H9 (cell line): ENCODE measurements around the gene SLC1A5. TPM values are rescaled to one million over a fixed set of nuclear protein-coding genes. Genes with fewer than 3 reads are reported as not detected.

Experiments used
- DNase-seq: peaks from one replicate; pipeline ENCODE4 v3.0.0-alpha.2; 2017
- H2AFZ ChIP-seq: one replicate; pipeline ENCODE4 v1.6.1; 2013; ENCODE audit warnings: mild to moderate bottlenecking, low read length, control low read depth, moderate library complexity
- H2AK5ac ChIP-seq: 2 replicates; pipeline ENCODE4 v1.6.1; 2013; ENCODE audit warnings: low read length, control low read depth, mixed read lengths; ENCODE audit not compliant: insufficient read length
- H2BK120ac ChIP-seq: one replicate; pipeline ENCODE4 v1.6.1; 2013; ENCODE audit warnings: low read depth, mild to moderate bottlenecking, low read length, control low read depth, inconsistent platforms; ENCODE audit not compliant: poor library complexity, severe bottlenecking
- H2BK12ac ChIP-seq: 2 replicates; pipeline ENCODE4 v1.6.1; 2013; ENCODE audit warnings: low read length, control low read depth, mixed read lengths, low read depth; ENCODE audit not compliant: insufficient read length
- H2BK15ac ChIP-seq: 2 replicates; pipeline ENCODE4 v1.6.1; 2013; ENCODE audit warnings: low read depth, low read length, control low read depth
- H2BK20ac ChIP-seq: one replicate; pipeline ENCODE4 v1.6.1; 2013; ENCODE audit warnings: low read depth, mild to moderate bottlenecking, low read length, control low read depth, inconsistent platforms; ENCODE audit not compliant: poor library complexity, severe bottlenecking
- H2BK5ac ChIP-seq: 2 replicates; pipeline ENCODE4 v1.6.1; 2013; ENCODE audit warnings: low read length, control low read depth, mixed read lengths; ENCODE audit not compliant: insufficient read length
- H3K14ac ChIP-seq: 2 replicates; pipeline ENCODE4 v1.6.1; 2013; ENCODE audit warnings: low read length, control low read depth; ENCODE audit not compliant: insufficient read depth
- H3K18ac ChIP-seq: 2 replicates; pipeline ENCODE4 v1.6.1; 2013; ENCODE audit warnings: low read depth, mild to moderate bottlenecking, mixed read lengths, low read length, control low read depth; ENCODE audit not compliant: insufficient read length
- H3K23ac ChIP-seq: 2 replicates; pipeline ENCODE4 v1.6.1; 2013; ENCODE audit warnings: low read length, control low read depth, mixed read lengths, low read depth; ENCODE audit not compliant: insufficient read length
- H3K23me2 ChIP-seq: 2 replicates; pipeline ENCODE4 v1.6.1; 2013; ENCODE audit warnings: low read depth, mild to moderate bottlenecking, mixed read lengths, low read length, control low read depth; ENCODE audit not compliant: insufficient read length, poor library complexity, severe bottlenecking
- H3K27ac ChIP-seq: 2 replicates; pipeline ENCODE4 v1.5.1; 2013; ENCODE audit warnings: low read length, control low read depth, mixed read lengths, low read depth; ENCODE audit not compliant: insufficient read length
- H3K27me3 ChIP-seq: 2 replicates; pipeline ENCODE4 v1.6.1; 2013; ENCODE audit warnings: low read length, control low read depth, inconsistent platforms; ENCODE audit not compliant: insufficient read depth
- H3K4ac ChIP-seq: 2 replicates; pipeline ENCODE4 v1.6.1; 2013; ENCODE audit warnings: low read depth, mild to moderate bottlenecking, control low read depth, inconsistent platforms, low read length, moderate library complexity
- H3K4me1 ChIP-seq: 2 replicates; pipeline ENCODE4 v1.6.1; 2013; ENCODE audit warnings: low read length, control low read depth, inconsistent platforms; ENCODE audit not compliant: insufficient read depth
- H3K4me2 ChIP-seq: 2 replicates; pipeline ENCODE4 v1.6.1; 2013; ENCODE audit warnings: low read length, control low read depth, mixed read lengths; ENCODE audit not compliant: insufficient read length, insufficient read depth
- H3K56ac ChIP-seq: 2 replicates; pipeline ENCODE4 v1.6.1; 2013; ENCODE audit warnings: low read depth, mild to moderate bottlenecking, mixed read lengths, low read length, control low read depth; ENCODE audit not compliant: insufficient read length
- H3K79me1 ChIP-seq: 2 replicates; pipeline ENCODE4 v1.6.1; 2013; ENCODE audit warnings: low read depth, mild to moderate bottlenecking, moderate library complexity, low read length, control low read depth, inconsistent platforms; ENCODE audit not compliant: insufficient read depth, poor library complexity, severe bottlenecking
- H3K79me2 ChIP-seq: 2 replicates; pipeline ENCODE4 v1.6.1; 2013; ENCODE audit warnings: low read length, control low read depth, inconsistent platforms; ENCODE audit not compliant: insufficient read depth
- H3K9ac ChIP-seq: 2 replicates; pipeline ENCODE4 v1.6.1; 2013; ENCODE audit warnings: low read length, control low read depth, mixed read lengths; ENCODE audit not compliant: insufficient read length; ENCODE audit errors: extremely low read depth
- H3K9me3 ChIP-seq: one replicate; pipeline ENCODE4 v1.6.1; 2013; ENCODE audit warnings: low read depth, low read length, inconsistent platforms; ENCODE audit not compliant: control insufficient read depth
- H3T11ph ChIP-seq: one replicate; pipeline ENCODE4 v1.6.1; 2013; ENCODE audit warnings: mild to moderate bottlenecking, low read length, control low read depth, inconsistent platforms
- H4K20me1 ChIP-seq: one replicate; pipeline ENCODE4 v1.6.1; 2013; ENCODE audit not compliant: control insufficient read depth, insufficient read length, insufficient read depth
- H4K5ac ChIP-seq: 2 replicates; pipeline ENCODE4 v1.6.1; 2013; ENCODE audit warnings: low read depth, mild to moderate bottlenecking, mixed read lengths, low read length, control low read depth; ENCODE audit not compliant: insufficient read length
- H4K8ac ChIP-seq: replicated peaks from 2 replicates; pipeline ENCODE4 v1.6.1; 2013; ENCODE audit warnings: low read length, control low read depth, mixed read lengths, low read depth; ENCODE audit not compliant: insufficient read length
- H4K91ac ChIP-seq: 2 replicates; pipeline ENCODE4 v1.6.1; 2013; ENCODE audit warnings: low read depth, mild to moderate bottlenecking, moderate library complexity, mixed read lengths, low read length, control low read depth; ENCODE audit not compliant: insufficient read length
- H3K27ac Mint-ChIP-seq, 3 experiments: 2 replicates in 2 of 3; 3 replicates in 1 of 3; pipeline ENCODE4 v1.8.0; 2020 to 2021; ENCODE audit warnings: mixed read lengths in 3 of 3, mild to moderate bottlenecking in 1 of 3, moderate library complexity in 1 of 3
- H3K27me3 Mint-ChIP-seq: 2 replicates; pipeline ENCODE4 v1.8.0; 2021; ENCODE audit warnings: low read depth, mild to moderate bottlenecking, moderate library complexity, mixed read lengths
- H3K36me3 Mint-ChIP-seq, 3 experiments: 2 replicates in 2 of 3; 3 replicates in 1 of 3; pipeline ENCODE4 v1.8.0; 2020 to 2021; ENCODE audit warnings: low read depth in 3 of 3, mixed read lengths in 3 of 3; ENCODE audit not compliant: insufficient read depth in 1 of 3
- H3K4me1 Mint-ChIP-seq, 2 experiments: 2 replicates each; pipeline ENCODE4 v1.8.0; 2020; ENCODE audit warnings: mixed read lengths in 2 of 2
- H3K4me3 Mint-ChIP-seq, 2 experiments: 2 replicates in 1 of 2; 3 replicates in 1 of 2; pipeline ENCODE4 v1.8.0; 2020 to 2021; ENCODE audit warnings: mild to moderate bottlenecking in 2 of 2, mixed read lengths in 2 of 2, moderate library complexity in 1 of 2
- H3K9me3 Mint-ChIP-seq, 2 experiments: 2 replicates in 1 of 2; 3 replicates in 1 of 2; pipeline ENCODE4 v1.8.0; 2020; ENCODE audit warnings: mild to moderate bottlenecking in 2 of 2, mixed read lengths in 2 of 2, moderate library complexity in 1 of 2
- CTCF ChIP-seq: fragments of 200-600 bp; sonication (generic); conservative IDR thresholded peaks from 3 replicates; pipeline ENCODE4 v1.8.0; 2021; ENCODE audit warnings: antibody characterized with exemption, mild to moderate bottlenecking
- WGBS: extraction: QIAGEN DNeasy Blood & Tissue Kit; methylation state at CpG from one replicate; pipeline ENCODE4 v1.1.7; 2013; ENCODE audit warnings: missing lambda C conversion rate, low lambda C conversion rate, mixed read lengths; ENCODE audit not compliant: insufficient read length; ENCODE audit errors: extremely low coverage; 5-methylcytosine and 5-hydroxymethylcytosine counted together
- total RNA-seq: library from RNA; stranded (reverse); gene quantifications from 2 replicates; pipeline ENCODE4 v1.2.1, GENCODE V29; 2021

The SLC1A5 gene
- total RNA-seq, 1 experiment from 2014 or later = 258 TPM

- Histone ChIP-seq H3K27ac (no peak overlapping the region), H2BK5ac (no peak overlapping the region), H3K4me2 (no peak overlapping the region), H4K8ac (no peak overlapping the region), H2AFZ (no peak overlapping the region), H3K9ac (no peak overlapping the region), H3T11ph (no peak overlapping the region), H3K23ac (no peak overlapping the region), H2BK15ac (no peak overlapping the region), H3K9me3 (no peaks in the 10 kb centered on the region), H2AK5ac (no peak overlapping the region), H3K14ac (no peak overlapping the region), H3K4me1 (no peaks in the 10 kb centered on the region), H4K5ac (no peak overlapping the region), H3K79me1 (no peaks in the 10 kb centered on the region), H2BK120ac (no peak overlapping the region), H4K91ac (no peak overlapping the region), H3K56ac (no peak overlapping the region), H3K18ac (no peak overlapping the region), H2BK12ac (no peak overlapping the region), H3K27me3 (no peaks in the 10 kb centered on the region), H4K20me1 (no peaks in the 10 kb centered on the region), H3K4ac (no peak overlapping the region), H3K79me2 (no peaks in the 10 kb centered on the region), H3K23me2 (no peaks in the 10 kb centered on the region), H2BK20ac (no peak overlapping the region)
- no peak overlapping the region; a peak in 1 of 7 replicates for H3K27ac Mint-ChIP-seq
- WGBS = no CpG with 5 or more reads among the region's 11 CpGs
- no peak overlapping the region for H3K4me3 Mint-ChIP-seq
- H3K4me1 Mint-ChIP-seq = peaks cover 7 to 13% of the 10 kb centered on the region in 2 experiments; a peak in 3 of 4 replicates
- DNase-seq = no peak
- H3K36me3 Mint-ChIP-seq = no peaks in the 10 kb centered on the region
- H3K9me3 Mint-ChIP-seq = no peaks in the 10 kb centered on the region; a peak in 1 of 5 replicates
- H3K27me3 Mint-ChIP-seq = no peaks in the 10 kb centered on the region; the same call in 1 of the 2 replicates
- TF ChIP-seq CTCF = no peak
Measured at GRCh38 chr19:46764817-46765291, 23.5 kb downstream of the SLC1A5 start.
